ENCODE data around the gene LUC7L2.

GRCh38 chr7:139370943-139371313 lies 11.2 kb downstream of the LUC7L2 start:
- TF ChIP-seq, protein P1, sequence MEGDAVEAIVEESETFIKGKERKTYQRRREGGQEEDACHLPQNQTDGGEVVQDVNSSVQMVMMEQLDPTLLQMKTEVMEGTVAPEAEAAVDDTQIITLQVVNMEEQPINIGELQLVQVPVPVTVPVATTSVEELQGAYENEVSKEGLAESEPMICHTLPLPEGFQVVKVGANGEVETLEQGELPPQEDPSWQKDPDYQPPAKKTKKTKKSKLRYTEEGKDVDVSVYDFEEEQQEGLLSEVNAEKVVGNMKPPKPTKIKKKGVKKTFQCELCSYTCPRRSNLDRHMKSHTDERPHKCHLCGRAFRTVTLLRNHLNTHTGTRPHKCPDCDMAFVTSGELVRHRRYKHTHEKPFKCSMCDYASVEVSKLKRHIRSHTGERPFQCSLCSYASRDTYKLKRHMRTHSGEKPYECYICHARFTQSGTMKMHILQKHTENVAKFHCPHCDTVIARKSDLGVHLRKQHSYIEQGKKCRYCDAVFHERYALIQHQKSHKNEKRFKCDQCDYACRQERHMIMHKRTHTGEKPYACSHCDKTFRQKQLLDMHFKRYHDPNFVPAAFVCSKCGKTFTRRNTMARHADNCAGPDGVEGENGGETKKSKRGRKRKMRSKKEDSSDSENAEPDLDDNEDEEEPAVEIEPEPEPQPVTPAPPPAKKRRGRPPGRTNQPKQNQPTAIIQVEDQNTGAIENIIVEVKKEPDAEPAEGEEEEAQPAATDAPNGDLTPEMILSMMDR (IDR thresholded peaks at IDR 0.05; ENCODE audit: low read length): no peak
- TF ChIP-seq EZH2 (optimal IDR thresholded peaks at IDR 0.05; ENCODE audit: low read depth, low read length): no peak

Measured in MM.1S (cell line).